Left lung (tissue), 10 donors: ENCODE measurements around the gene MMP10. TPM values are rescaled to one million over a fixed set of nuclear protein-coding genes. Genes with fewer than 3 reads are reported as not detected.
A peak's percentile ranks its signal among the peaks of the same experiment; 100 is the strongest.

Source experiments
- ATAC-seq: fragments of 200-7000 bp; cut with Tn5 transposase; one replicate; pipeline ENCODE4 v1.9.1; 2020; ENCODE audit warnings: moderate library complexity
- DNase-seq, 4 donors: peaks; one replicate each; pipeline ENCODE4 v3.0.0-alpha.2; 2013 to 2020
- H3K27ac ChIP-seq, 2 donors: fragments of 200-600 bp; sonication (generic) in 1 of 2; one replicate each; pipeline versions ENCODE4 v1.5.0 to v1.8.0; 2020 to 2021
- H3K27me3 ChIP-seq, 2 donors: fragments of 200-600 bp; sonication (generic) in 1 of 2; one replicate each; pipeline versions ENCODE4 v1.5.0 to v1.8.0; 2020 to 2021
- H3K36me3 ChIP-seq, 2 donors: fragments of 200-600 bp; sonication (generic) in 1 of 2; one replicate each; pipeline versions ENCODE4 v1.5.0 to v1.8.0; 2020 to 2021
- H3K4me1 ChIP-seq, 2 donors: fragments of 200-600 bp; one replicate each; pipeline ENCODE4 v1.8.0; 2021
- H3K4me3 ChIP-seq, 2 donors: fragments of 200-600 bp; sonication (generic) in 1 of 2; one replicate each; pipeline versions ENCODE4 v1.5.0 to v1.8.0; 2020 to 2021; ENCODE audit warnings: mild to moderate bottlenecking in 1 of 2
- H3K9me3 ChIP-seq, 2 donors: fragments of 200-600 bp; sonication (generic) in 1 of 2; one replicate each; pipeline versions ENCODE4 v1.5.0 to v1.8.0; 2020 to 2021
- intact Hi-C, 2 donors: fragments of 100-400 bp; cut with DNase I; formaldehyde crosslinking; loops; one replicate each; pipeline versions ENCODE4 v1.11.2 to v1.14.2; 2022
- polyA plus RNA-seq, 6 donors: library from polyadenylated mRNA; unstranded; fragments of 120-200 nt; gene quantifications; one replicate each; pipeline ENCODE4 v1.2.1, GENCODE V29; 2013; ENCODE audit not compliant: insufficient read length in 6 of 6
- total RNA-seq, 2 donors: library from RNA; stranded (reverse); fragmentation: NEBNext Ultra II Directional; extraction: Animal tissue kit (Norgen Biotek cat#: 25700); gene quantifications; one replicate each; pipeline ENCODE4 v1.2.1, GENCODE V29; 2021
- TF ChIP-seq, protein P1 (sequence below), 2 donors: fragments of 200-600 bp; sonication (generic) in 1 of 2; IDR thresholded peaks; one replicate each; pipeline versions ENCODE4 v1.5.0 to v1.8.0; 2021; ENCODE audit warnings: antibody characterized with exemption in 2 of 2
- donor health status: DM: no; HTN: yes; CAD: no.
- donor health status: DM: no; HTN: no; CAD: no.

Gene MMP10
- total and polyA plus RNA-seq, 8 donors: 0.36 to 2.9 (median 0.69) TPM

DNA sequence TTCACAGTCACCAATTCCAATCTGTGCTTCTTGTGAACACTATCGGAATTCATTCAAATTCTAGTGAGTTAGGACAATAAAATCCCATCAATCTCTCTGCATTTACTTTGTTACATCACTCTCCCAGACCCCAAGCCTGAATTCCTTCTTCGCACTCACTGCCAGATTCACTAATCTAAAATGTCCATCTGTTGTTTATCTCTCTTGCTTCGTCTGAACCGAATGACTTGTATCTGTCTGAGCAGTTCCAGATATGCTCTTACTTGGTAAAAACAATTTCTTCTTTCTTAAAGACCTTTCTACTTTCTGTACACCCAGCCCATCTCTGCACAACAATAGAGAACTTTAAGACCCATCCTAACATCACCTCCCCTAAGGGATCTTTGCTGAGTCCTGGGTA lies 7.0 kb downstream of the MMP10 start:
- Histone ChIP-seq H3K36me3 (no peaks in the 10 kb centered on the region), H3K27ac (no peak overlapping the region), H3K9me3 (no peaks in the 10 kb centered on the region), H3K27me3 (peaks cover 0 to 6% of the 10 kb centered on the region in 2 donors), H3K4me3 (no peak overlapping the region), H3K4me1 (no peaks in the 10 kb centered on the region)
- TF ChIP-seq, protein P1, sequence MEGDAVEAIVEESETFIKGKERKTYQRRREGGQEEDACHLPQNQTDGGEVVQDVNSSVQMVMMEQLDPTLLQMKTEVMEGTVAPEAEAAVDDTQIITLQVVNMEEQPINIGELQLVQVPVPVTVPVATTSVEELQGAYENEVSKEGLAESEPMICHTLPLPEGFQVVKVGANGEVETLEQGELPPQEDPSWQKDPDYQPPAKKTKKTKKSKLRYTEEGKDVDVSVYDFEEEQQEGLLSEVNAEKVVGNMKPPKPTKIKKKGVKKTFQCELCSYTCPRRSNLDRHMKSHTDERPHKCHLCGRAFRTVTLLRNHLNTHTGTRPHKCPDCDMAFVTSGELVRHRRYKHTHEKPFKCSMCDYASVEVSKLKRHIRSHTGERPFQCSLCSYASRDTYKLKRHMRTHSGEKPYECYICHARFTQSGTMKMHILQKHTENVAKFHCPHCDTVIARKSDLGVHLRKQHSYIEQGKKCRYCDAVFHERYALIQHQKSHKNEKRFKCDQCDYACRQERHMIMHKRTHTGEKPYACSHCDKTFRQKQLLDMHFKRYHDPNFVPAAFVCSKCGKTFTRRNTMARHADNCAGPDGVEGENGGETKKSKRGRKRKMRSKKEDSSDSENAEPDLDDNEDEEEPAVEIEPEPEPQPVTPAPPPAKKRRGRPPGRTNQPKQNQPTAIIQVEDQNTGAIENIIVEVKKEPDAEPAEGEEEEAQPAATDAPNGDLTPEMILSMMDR (IDR thresholded peaks at IDR 0.05): no peak
- DNase-seq: no peak
- intact Hi-C loops: no loop called here
- ATAC-seq: no peak

GRCh38 chr11:102771351-102771750 lies 9.1 kb downstream of the MMP10 start:
- DNase-seq (no peak), ATAC-seq (no peak)
- Histone ChIP-seq H3K9me3 (no peaks in the 10 kb centered on the region), H3K27me3 (peaks cover 3 to 6% of the 10 kb centered on the region in 2 donors), H3K27ac (no peak overlapping the region), H3K4me3 (no peak overlapping the region), H3K4me1 (no peaks in the 10 kb centered on the region), H3K36me3 (no peaks in the 10 kb centered on the region)
- intact Hi-C loops: no loop called here
- TF ChIP-seq, protein P1 (IDR thresholded peaks at IDR 0.05): no peak

GRCh38 chr11:102770191-102770590 lies 10.2 kb downstream of the MMP10 start:
- Histone ChIP-seq H3K27ac (no peak overlapping the region), H3K4me3 (no peak overlapping the region), H3K4me1 (no peaks in the 10 kb centered on the region), H3K27me3 (peaks cover 3 to 6% of the 10 kb centered on the region in 2 donors), H3K36me3 (no peaks in the 10 kb centered on the region), H3K9me3 (no peaks in the 10 kb centered on the region)
- TF ChIP-seq, protein P1 (IDR thresholded peaks at IDR 0.05): no peak
- no peak for DNase-seq
- intact Hi-C loops: no loop called here
- ATAC-seq: no peak

- DNase-seq (peak in 1 of 4 donors; percentile 80), ATAC-seq (no peak)
- Histone ChIP-seq H3K4me3 (no peak overlapping the region), H3K4me1 (no peaks in the 10 kb centered on the region), H3K27me3 (peaks cover 6 to 9% of the 10 kb centered on the region in 2 donors), H3K9me3 (no peaks in the 10 kb centered on the region), H3K36me3 (no peaks in the 10 kb centered on the region), H3K27ac (no peak overlapping the region)
- intact Hi-C loops: no loop called here
- TF ChIP-seq, protein P1 (IDR thresholded peaks at IDR 0.05): no peak
Observed at GRCh38 chr11:102767800-102768199, 12.6 kb downstream of the MMP10 start.

GRCh38 chr11:102763440-102763839 lies 17.0 kb downstream of the MMP10 start:
- DNase-seq (no peak), ATAC-seq (no peak)
- peaks cover 0 to 22% of the 10 kb centered on the region in 2 donors for H3K27me3 ChIP-seq
- H3K27ac ChIP-seq: no peak overlapping the region
- no peak overlapping the region for H3K4me3 ChIP-seq
- no peaks in the 10 kb centered on the region for H3K9me3 ChIP-seq
- peaks cover 3 to 7% of the 10 kb centered on the region in 2 donors for H3K4me1 ChIP-seq
- no peaks in the 10 kb centered on the region for H3K36me3 ChIP-seq
- TF ChIP-seq, protein P1 (IDR thresholded peaks at IDR 0.05): no peak
- intact Hi-C loops: no loop called here
